Measurements from ENCODE around the gene NUMA1.
A peak's percentile ranks its signal among the peaks of the same experiment; 100 is the strongest.

NUMA1 gene

GRCh38 chr11:71998061-71998460 lies 82.3 kb downstream of the NUMA1 start:
- DNase-seq, result no peak

DNA sequence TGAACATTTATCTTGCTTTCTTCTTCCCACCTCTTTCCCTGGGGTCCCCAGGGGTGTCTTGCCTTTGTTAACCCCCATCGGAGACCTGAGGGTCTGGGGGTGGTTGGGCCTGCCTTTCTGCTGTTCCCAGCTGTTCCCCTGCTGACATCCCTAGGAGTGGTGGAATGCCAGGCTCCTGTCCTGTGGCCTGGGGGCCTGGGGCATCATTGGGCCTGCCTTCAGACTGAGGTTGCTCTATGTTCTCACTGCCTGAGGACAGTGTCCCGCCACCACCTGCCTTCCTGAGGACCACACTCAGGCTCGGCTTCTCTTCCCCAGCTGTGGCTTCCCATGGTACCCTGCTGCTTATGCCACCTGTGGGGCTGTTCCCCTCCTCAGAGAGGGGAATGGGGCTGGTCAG lies 82.7 kb downstream of the NUMA1 start:
- no peak for DNase-seq

GRCh38 chr11:71996946-71997345 lies 83.4 kb downstream of the NUMA1 start:
- DNase-seq, result no peak

GRCh38 chr11:71996517-71996916 lies 83.8 kb downstream of the NUMA1 start:
- DNase-seq, result no peak

DNA sequence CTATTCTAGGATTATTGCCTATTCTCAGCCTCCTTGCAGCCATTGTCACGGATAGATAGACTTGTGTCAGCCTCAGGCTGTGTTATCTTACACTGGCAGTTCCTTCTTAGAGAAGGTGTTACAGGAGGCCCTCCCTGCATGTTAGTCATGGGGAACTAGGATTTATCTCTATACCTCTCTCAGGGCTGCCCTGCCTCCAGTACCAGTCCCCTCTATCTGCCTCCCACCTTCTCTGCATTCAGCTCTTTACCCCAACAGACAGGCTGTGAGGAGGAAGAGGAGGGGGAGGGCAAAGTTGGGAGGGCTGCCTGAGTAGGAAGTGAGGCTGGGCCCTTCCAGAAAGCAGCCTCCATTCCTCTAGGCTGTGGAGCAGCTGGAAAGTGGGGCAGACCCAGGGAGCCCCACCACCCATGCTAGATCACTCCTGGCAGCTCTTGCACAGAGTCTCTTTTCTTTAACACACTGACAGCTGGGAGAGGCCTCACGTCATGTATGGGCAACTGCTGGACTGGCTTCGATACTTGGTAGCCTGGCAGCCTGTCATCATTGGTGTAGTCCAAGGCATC lies 84.5 kb downstream of the NUMA1 start:
- DNase-seq, result no peak

GRCh38 chr11:71994786-71995185 lies 85.6 kb downstream of the NUMA1 start:
- no peak for DNase-seq

GRCh38 chr11:71992136-71992730 lies 88.1 kb downstream of the NUMA1 start:
- DNase-seq, result no peak

- DNase-seq, result no peak
Observed at GRCh38 chr11:71991494-71991893, 88.8 kb downstream of the NUMA1 start.

DNA sequence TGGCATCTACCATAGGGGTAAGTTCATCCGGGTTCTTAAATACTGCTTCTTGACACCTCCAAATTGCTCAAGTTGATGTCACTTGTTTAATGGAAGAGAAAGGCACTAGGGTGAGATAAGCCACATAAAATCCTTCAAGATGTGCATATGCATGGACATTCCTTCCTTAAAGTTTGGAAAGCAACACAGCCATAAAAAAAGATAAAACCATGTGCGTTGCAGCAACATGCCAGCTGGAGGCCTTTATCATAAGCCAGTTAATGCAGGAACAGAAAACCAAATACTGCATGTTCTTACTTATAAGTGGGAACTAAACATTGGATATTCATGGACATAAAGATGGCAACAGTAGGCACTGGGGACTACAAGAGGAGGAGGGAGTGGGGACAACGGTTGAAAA lies 89.6 kb downstream of the NUMA1 start:
- DNase-seq, result no peak

DNA sequence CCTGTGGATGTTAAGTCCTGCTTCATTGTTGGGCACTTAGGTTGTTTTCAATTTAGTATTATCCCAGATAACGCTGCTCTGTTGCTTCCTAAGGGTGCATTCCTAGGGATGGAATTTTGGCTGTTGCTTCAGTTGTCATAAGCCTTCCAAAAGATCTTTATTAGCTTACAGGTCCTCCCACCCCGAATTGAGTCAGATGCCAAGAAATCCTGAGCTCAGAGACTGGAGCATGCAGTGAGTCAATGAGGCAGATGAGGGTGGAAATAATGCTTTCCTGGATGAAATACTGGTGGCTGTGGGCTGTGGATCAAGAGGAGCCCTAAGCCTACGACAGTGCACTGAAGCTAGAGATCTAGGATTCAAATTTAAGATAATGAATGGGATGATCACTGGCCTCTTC lies 92.3 kb downstream of the NUMA1 start:
- DNase-seq, result no peak

DNA sequence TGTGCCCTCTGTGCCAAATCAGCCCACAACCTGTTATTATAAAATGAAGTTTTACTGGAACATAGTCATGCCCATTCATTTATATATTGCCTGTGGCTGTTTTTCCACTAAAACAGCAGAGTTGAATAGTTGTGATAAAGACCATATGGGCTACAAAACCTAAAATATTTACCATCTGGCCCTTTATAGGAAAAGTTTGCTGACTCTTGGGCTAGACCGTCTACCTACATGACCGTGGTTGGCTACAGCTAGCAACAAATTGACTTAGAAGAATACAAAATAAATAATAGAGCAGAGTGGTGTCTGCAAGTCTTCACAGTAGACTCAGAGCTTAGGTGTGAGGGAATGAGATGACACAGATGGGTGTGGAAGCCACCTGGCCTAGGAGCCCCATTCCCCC lies 92.8 kb downstream of the NUMA1 start:
- DNase-seq, result no peak

DNA sequence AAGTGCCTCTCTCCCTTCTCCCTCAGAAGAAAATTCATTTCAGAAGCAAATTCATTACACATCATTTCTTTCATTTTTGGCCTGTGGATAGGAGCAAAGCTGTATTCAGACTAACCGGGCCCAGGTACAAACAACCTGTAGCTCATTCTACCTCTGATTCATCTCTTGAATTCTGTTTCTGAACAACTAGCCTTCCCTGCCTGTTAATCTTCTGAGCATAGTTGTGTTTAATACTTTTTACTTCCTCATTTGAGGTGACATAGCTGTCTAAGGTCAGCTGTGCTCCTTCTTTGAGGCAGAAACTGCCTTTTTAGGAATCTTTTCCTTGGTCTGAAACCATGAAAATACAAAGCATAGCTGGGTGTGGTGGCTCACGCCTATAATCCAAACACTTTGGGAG lies 94.2 kb downstream of the NUMA1 start:
- DNase-seq, result no peak

DNA sequence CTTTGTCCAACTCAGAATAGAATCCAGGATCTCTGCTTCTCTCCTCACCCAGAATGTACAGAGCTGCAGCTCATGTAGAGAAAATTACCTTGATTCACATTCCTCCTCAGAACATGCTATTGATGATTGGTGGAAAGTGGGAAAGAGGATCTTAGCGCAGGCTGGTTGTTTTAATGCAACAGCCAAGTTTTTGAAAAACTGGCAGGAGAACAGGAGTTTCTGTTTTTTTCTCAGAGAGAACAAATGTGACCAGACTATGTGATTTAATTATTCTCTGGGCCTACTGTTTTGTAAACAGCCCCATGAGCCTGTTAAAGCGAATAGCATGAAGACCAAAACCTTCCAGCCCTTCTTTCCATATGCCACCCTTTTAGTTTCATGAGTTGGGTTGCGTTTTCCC lies 100.7 kb downstream of the NUMA1 start:
- no peak for DNase-seq

- DNase-seq, result no peak
Observed at GRCh38 chr11:71979094-71979493, 101.2 kb downstream of the NUMA1 start.

- DNase-seq, result peak; percentile 4
Observed at GRCh38 chr11:71977743-71978418, 102.5 kb downstream of the NUMA1 start.

DNA sequence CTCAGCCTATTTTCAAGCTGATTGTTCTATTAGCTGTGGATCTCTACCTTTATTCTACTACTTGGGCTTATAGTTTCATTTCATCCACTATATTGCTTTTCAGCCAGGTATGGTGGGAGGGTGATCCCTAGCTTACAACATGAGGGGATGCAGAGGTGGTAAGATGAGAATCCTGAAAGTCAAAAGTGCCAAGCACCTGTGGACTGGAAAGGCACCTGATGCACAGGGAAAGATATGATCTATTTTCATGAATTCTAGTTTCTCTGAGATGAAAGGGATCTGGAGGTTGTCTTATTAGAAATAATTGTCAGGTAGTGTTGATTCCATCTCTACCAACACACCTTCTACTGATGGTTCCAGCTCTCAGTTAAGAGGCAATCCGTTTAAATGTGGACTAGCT lies 103.3 kb downstream of the NUMA1 start:
- no peak for DNase-seq

GRCh38 chr11:71976551-71976950 lies 103.8 kb downstream of the NUMA1 start:
- no peak for DNase-seq

DNA sequence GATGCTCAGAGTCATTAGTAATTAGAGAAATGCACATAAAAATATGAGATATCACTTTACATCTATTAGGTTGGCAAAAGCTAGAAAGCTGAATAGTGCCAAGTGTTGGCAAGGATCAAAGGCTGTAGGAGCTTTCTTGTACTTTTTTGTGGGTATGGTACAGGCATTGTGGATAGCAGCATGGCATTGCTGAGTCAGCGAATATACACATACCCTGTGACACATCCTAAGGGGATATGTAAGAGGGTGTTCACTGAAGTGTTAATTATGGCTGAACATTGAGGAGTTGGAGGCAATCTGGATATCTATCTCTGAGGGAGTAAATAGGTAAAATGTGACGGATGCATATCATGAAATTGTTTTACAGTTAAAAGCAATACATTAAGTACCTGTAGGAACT lies 108.7 kb downstream of the NUMA1 start:
- DNase-seq, result no peak

- no peak for DNase-seq
Observed at GRCh38 chr11:71964641-71965040, 115.7 kb downstream of the NUMA1 start.

DNA sequence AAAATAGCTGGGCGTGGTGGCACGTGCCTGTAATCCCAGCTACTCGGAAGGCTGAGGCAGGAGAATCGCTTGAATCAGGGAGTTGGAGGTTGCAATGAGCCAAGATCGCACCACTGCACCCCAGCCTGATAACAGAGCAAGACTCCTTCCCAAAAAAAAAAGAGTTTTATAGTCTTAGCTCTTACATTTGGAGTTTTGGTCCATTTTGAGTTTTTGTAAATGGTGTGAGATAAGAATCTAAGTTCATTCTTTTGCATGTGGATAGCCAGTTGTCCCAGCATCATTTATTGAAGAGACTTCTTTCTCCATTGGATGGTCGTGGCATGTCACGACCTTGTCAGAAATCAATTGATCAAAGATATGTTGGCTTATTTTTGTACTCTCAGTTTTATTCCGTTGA lies 116.9 kb downstream of the NUMA1 start:
- no peak for DNase-seq

GRCh38 chr11:71962428-71963038 lies 117.8 kb downstream of the NUMA1 start:
- no peak for DNase-seq

DNA sequence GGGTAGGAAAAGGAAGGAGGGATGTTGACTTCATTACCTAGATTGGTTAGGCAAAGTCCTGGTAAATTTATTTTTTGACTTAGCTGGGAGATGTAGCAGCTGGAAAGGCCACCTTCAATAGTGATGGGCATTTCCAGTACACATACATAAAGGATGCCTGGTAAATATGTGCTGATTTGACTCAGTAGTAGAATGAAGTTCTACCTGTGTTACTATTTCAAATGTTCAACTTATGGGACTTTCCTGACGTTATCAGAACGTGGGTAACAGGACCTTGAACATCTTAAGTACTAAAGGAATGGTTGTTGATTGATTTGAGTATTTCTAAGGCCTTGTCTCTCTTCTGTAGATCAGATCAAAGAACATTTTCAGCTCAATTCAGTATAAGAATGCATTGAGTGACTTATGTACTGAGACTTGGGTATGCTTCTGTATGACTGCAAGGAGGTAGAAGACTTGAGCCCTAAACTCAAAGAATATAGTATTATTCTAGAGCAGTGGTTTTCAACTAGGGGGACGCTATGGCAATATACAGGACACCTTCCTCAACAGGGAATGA lies 124.4 kb downstream of the NUMA1 start:
- no peak for DNase-seq

All from NCI-H1436 treated with DMSO at 0.1 percent for 48 hours (cell line).